Measurements from ENCODE around the gene ZNF22.
"Not testable (repeated sequence)": the region's sequence is repeated elsewhere in the genome, so short reads cannot be mapped to it uniquely, and the experiment has no call there.

ZNF22 gene

GRCh38 chr10:44992732-44993225 lies 7.9 kb upstream of the ZNF22 start:
- DNase-seq, result no peak

DNA sequence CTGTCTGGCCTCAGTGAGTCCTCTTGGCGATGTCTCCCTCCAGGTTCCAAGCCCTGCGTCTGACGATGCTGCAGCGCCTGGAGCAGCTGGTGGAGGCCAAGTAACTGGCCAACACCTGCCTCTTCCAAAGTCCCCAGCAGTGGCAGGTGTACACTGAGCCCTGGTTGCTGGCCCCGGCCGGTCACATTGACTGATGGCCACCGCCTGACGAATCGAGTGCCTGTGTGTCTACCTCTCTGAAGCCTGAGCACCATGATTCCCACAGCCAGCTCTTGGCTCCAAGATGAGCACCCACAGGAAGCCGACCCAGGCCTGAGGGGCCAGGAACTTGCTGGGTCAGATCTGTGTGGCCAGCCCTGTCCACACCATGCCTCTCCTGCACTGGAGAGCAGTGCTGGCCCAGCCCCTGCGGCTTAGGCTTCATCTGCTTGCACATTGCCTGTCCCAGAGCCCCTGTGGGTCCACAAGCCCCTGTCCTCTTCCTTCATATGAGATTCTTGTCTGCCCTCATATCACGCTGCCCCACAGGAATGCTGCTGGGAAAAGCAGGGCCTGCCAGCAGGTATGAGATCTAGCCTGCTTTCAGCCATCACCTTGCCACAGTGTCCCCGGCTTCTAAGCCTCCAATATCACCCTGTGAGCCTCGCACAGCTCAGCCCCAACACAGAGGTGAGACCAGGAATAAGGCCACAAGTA lies 7.3 kb upstream of the ZNF22 start:
- DNase-seq, result no peak

- no peak for DNase-seq
Observed at GRCh38 chr10:44993922-44994751, 6.6 kb upstream of the ZNF22 start.

DNA sequence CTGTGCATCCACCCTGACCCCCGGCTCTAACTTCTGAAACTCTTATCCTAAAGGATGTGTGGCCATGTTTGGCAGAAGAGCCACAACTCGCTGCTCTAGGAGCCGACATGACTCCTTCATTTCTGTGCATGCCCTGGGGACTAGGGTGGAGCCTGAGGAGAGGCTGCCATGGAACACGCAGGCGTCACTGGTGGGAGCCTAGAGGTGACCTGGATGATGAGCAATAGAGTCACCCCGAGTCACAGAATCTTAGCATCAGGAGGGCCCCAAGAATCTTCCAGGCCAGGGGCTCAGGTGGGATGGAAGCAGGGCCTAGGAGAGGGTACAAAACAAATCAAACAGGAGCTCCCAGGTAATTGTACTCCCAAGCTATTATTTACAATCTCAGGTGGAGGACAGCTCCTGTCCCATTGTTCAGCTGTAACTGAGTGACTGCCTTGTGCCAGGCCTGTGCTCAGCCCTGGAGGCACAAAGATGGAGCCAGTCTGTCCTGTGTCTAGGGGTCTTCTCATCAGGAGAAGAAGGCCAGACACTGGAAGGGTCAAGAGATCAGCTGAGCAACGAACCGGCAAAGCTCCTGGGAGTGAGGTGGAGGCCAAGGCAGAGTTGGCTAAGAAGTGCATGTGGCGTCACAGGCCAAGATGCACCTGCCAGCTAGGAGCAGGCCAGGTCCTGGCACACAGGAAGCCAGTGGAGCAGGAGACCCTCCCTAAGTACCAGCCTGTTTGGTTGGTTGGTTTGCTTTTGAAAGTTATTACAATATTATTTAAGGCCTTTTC lies 5.8 kb upstream of the ZNF22 start:
- DNase-seq, result no peak

DNA sequence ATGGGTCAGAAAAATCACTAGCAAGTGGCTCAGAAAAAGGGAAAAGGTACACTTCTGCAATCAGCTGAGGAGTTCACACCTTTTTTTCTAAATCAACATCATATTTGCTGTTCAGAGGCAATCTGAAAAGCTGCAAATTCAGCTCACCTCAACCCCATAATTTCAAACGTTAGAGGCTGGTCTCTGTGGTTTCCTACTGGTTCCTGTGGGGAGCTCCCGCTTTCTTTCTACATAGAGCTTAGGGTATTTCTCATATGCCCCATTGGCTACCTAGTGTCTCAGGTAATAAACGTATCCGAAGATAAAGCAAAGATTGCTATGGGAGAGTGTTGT lies 5.2 kb upstream of the ZNF22 start:
- peak; percentile 16 for DNase-seq

DNA sequence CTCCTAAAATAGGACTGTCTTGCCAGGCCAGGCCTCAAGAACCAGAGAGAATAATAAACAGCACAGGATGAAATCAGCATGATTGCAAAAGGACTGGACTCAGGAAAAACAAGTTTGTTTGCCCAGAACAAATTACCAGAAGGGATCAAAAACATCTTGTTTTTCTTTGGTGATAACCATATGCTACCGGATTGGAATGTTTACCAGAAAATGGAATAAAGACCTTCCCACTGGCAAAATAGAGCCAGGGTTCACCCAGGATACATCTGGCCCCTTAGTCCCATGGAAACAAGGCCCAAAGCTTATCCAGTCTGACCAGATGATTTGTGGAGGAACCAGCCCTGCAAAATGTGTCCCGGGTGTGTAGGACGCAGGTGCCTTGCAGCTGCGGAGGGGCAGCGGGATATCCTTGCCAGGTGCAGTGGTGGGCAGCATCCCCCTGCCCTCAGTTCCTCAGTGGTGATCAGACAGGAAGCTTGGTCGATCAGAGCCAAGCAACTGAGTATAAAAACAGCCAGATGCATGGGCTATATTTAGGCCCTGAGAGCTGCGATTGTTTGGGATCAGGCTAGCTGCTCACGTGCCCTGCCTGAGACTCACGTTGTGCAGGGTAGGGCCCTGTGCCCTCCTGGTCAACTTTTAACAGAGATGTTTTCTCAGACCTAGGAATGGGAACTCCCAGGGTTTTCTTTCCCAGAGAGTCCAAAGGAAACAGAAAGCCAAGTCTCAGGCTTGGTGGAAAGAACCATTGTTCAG lies 4.6 kb upstream of the ZNF22 start:
- DNase-seq, result no peak

GRCh38 chr10:44997105-44997748 lies 3.5 kb upstream of the ZNF22 start:
- no peak for DNase-seq

DNA sequence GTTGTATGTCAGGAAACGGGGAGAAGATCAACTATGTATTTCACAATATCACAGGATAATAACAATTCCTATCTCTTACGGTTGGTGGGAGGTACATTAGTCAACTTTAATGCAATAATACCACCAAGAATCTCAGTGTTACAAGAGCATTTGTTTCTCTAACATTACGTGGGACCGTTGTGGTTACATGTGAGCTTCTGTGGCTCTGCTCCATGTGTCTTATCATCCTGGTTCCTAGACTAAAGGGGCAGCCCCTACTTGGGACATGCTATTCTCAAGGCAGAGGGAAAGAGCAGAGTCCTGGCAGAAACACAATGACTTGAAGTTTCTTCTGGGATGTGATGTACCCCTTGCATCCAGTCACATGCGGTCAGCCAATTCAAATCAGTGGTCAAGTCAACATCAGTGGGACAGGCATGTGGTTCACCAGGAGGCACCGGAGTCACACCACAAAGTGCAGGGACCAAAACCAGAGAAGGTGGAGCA lies 2.5 kb upstream of the ZNF22 start:
- no peak for DNase-seq

DNA sequence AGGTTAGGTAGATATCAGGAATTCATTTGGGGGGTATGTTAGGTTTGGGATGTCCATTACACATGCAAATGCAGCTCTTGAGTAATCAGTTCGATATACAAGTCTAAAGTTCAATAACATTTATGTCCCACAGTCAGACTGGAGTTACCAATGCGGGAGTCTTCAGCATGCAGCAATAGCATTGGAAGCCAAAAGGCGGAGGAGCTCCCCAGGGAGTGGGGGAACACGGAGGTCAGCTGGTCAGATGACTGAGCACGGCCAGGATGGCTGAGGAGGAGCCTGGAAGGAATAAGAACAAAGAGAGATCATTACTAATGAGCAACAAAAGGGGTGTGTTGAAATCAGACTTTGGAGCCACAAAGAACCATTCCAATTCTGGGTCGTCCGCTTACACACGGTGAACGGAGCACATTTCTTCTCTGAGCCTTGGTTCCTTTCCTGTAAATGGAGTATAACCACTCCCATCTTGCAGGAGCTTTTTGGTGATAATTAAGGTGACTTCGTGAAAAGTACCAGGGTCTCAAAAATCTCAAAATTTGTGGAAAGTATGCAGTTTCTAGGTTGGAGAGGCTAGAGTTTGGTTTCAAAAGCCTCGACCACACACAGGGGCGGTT lies 478 bp upstream of the ZNF22 start:
- DNase-seq, result no peak

- DNase-seq, result peak; percentile 49
Observed at GRCh38 chr10:45001381-45002148, 842 bp downstream of the ZNF22 start.

GRCh38 chr10:45003432-45004000 lies 2.8 kb downstream of the ZNF22 start:
- DNase-seq, result no peak

- no peak for DNase-seq
Observed at GRCh38 chr10:45004661-45005060, 3.9 kb downstream of the ZNF22 start.

DNA sequence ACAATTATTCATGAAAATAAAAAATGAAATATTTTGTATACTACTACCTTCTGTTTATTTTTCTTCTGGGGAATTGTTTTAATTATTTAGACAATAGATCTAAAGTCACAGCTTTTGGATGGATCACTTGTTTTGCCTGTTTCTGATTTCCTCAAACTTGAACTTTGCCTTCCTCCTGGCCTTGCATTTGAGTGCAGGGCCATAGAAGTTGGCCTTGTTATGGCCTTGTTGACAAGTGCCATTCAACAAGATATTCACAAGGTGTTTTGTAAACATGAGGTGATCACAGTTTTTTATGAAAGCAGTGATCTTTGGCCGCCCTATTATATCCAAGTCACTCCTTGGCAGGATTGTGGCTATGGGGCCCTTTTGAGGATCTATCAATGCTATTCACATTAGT lies 4.6 kb downstream of the ZNF22 start:
- DNase-seq, result no peak

- no peak for DNase-seq
Observed at GRCh38 chr10:45006276-45007030, 5.7 kb downstream of the ZNF22 start.

GRCh38 chr10:45008524-45009161 lies 7.9 kb downstream of the ZNF22 start:
- peak; percentile 71 for DNase-seq

GRCh38 chr10:45014557-45014956 lies 13.8 kb downstream of the ZNF22 start:
- not testable (repeated sequence) for DNase-seq

DNA sequence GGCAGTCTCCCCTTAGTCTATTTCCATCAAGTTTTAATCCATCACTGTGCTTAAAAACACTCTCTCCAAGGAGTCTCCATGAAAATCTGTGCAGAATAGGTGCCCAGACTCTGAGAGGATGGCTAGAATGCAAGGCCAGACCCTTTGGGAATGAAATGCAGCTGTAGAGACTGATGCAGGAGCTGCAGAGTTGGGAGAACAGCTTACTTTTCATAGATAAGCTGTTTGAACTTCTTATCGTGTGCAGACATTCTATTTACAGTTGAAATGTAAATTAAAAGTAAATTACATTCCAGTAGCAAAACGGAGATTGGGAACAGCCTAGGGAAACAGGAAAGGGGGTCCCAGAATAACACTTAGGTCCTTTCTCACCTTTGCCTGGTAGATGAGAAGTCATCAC lies 14.9 kb downstream of the ZNF22 start:
- no peak for DNase-seq

GRCh38 chr10:45023426-45023825 lies 22.7 kb downstream of the ZNF22 start:
- DNase-seq, result no peak

DNA sequence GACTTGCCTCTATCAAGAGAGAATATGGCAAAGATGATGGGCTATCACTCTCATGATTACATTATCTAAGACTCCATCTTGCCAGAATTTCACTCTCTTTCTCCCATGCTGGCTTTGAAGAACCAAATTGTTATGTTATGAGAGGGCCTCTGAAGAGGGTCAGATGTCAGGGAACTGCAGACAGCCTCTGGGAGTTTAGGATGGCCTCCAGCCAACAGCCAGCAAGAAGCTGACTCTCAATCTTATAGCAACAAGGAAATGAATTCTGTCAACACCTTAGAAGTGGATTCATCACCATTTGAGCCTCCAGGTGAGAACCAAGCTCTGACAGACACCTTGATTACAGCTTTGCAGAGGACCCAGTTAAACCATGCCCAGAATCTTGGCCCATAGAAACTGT lies 33.6 kb downstream of the ZNF22 start:
- DNase-seq, result no peak
